HuH-7.5 (cell line): ENCODE measurements around the gene NDUFAF5.

Experiments
- DNase-seq: peaks from one replicate; pipeline ENCODE4 v3.0.0; 2011; ENCODE audit warnings: low spot score

Gene NDUFAF5

GRCh38 chr20:13822459-13822858, 37.6 kb downstream of the NDUFAF5 start:
- DNase-seq, result no peak

GRCh38 chr20:13824459-13824858, 39.6 kb downstream of the NDUFAF5 start:
- no peak for DNase-seq

GRCh38 chr20:13825465-13825864, 40.6 kb downstream of the NDUFAF5 start:
- no peak for DNase-seq

- DNase-seq, result no peak
These were observed 46.6 kb downstream of the NDUFAF5 start for GRCh38 chr20:13831476-13831875.

GRCh38 chr20:13838664-13839063, 53.8 kb downstream of the NDUFAF5 start:
- DNase-seq, result no peak

GRCh38 chr20:13839421-13840092, 54.7 kb downstream of the NDUFAF5 start:
- DNase-seq, result no peak

- DNase-seq, result no peak
These were observed 55.3 kb downstream of the NDUFAF5 start for GRCh38 chr20:13840093-13840465.

GRCh38 chr20:13841206-13841605, 56.4 kb downstream of the NDUFAF5 start:
- DNase-seq, result no peak

GRCh38 chr20:13844296-13844695, 59.5 kb downstream of the NDUFAF5 start:
- no peak for DNase-seq

- DNase-seq, result no peak
These were observed 66.5 kb downstream of the NDUFAF5 start for GRCh38 chr20:13851279-13851678.

GRCh38 chr20:13852306-13852705, 67.5 kb downstream of the NDUFAF5 start:
- no peak for DNase-seq

GRCh38 chr20:13855613-13856012, 70.8 kb downstream of the NDUFAF5 start:
- DNase-seq, result no peak

GRCh38 chr20:13856354-13856753, 71.5 kb downstream of the NDUFAF5 start:
- no peak for DNase-seq

- no peak for DNase-seq
These were observed 72.5 kb downstream of the NDUFAF5 start for GRCh38 chr20:13857304-13857703.

- no peak for DNase-seq
These were observed 73.1 kb downstream of the NDUFAF5 start for GRCh38 chr20:13857961-13858360.

GRCh38 chr20:13858439-13858838, 73.6 kb downstream of the NDUFAF5 start:
- no peak for DNase-seq

GRCh38 chr20:13858871-13859270, 74.0 kb downstream of the NDUFAF5 start:
- DNase-seq, result no peak

GRCh38 chr20:13862245-13862644, 77.4 kb downstream of the NDUFAF5 start:
- DNase-seq, result no peak

- DNase-seq, result no peak
These were observed 78.4 kb downstream of the NDUFAF5 start for GRCh38 chr20:13863244-13863643.

- no peak for DNase-seq
These were observed 80.3 kb downstream of the NDUFAF5 start for GRCh38 chr20:13865156-13865555.

- no peak for DNase-seq
These were observed 81.0 kb downstream of the NDUFAF5 start for GRCh38 chr20:13865791-13866351.

- DNase-seq, result no peak
These were observed 83.5 kb downstream of the NDUFAF5 start for GRCh38 chr20:13868331-13868730.

GRCh38 chr20:13870170-13870748, 85.4 kb downstream of the NDUFAF5 start:
- no peak for DNase-seq
